GM12878 (cell line): ENCODE measurements around the gene PACS1. TPM values are rescaled to one million over a fixed set of nuclear protein-coding genes. Genes with fewer than 3 reads are reported as not detected.

Experiments
- ATF2 ChIP-seq: IDR thresholded peaks from 2 replicates; pipeline ENCODE4 v1.6.1; 2012; ENCODE audit warnings: low read length, inconsistent platforms
- CBFB ChIP-seq: IDR thresholded peaks from 2 replicates; pipeline ENCODE4 v1.6.1; 2016; ENCODE audit warnings: antibody characterized with exemption, low read depth
- ESRRA ChIP-seq: IDR thresholded peaks from 2 replicates; pipeline ENCODE4 v1.6.1; 2012; ENCODE audit warnings: mild to moderate bottlenecking, low read length, improper control_type of control experiment
- ETV6 ChIP-seq, 2 experiments: fragments of 450-650 bp in 1 of 2; IDR thresholded peaks in 1 of 2; conservative IDR thresholded peaks in 1 of 2; 2 replicates each; pipeline ENCODE4 v1.6.1; 2014; ENCODE audit warnings: antibody characterized with exemption in 1 of 2, borderline replicate concordance in 1 of 2, low read depth in 1 of 2, mild to moderate bottlenecking in 1 of 2, moderate library complexity in 1 of 2
- MEF2B ChIP-seq: fragments of 450-650 bp; IDR thresholded peaks from 2 replicates; pipeline ENCODE4 v1.6.1; 2018; ENCODE audit warnings: mild to moderate bottlenecking, moderate library complexity; ENCODE audit not compliant: partially characterized antibody, poor library complexity, severe bottlenecking
- MTA3 ChIP-seq: IDR thresholded peaks from 2 replicates; pipeline ENCODE4 v1.6.1; 2012; ENCODE audit warnings: low read length, inconsistent platforms, borderline replicate concordance
- NFYA ChIP-seq: IDR thresholded peaks from 2 replicates; pipeline ENCODE4 v1.6.1; 2011; ENCODE audit warnings: low read depth, mild to moderate bottlenecking, low read length, improper control_type of control experiment, borderline replicate concordance
- NR2F1 ChIP-seq: fragments of 450-650 bp; conservative IDR thresholded peaks from 2 replicates; pipeline ENCODE4 v1.6.1; 2017; ENCODE audit warnings: mild to moderate bottlenecking
- PML ChIP-seq: IDR thresholded peaks from 2 replicates; pipeline ENCODE4 v1.6.1; 2012; ENCODE audit warnings: low read length, inconsistent platforms
- POLR2AphosphoS2 ChIP-seq: IDR thresholded peaks from 2 replicates; pipeline ENCODE4 v1.6.1; 2011; ENCODE audit warnings: low read depth, mild to moderate bottlenecking, low read length, improper control_type of control experiment, moderate library complexity
- ZNF217 ChIP-seq: fragments of 450-650 bp; IDR thresholded peaks from 2 replicates; pipeline ENCODE4 v1.6.1; 2017; ENCODE audit warnings: antibody characterized with exemption, mild to moderate bottlenecking
- ZNF687 ChIP-seq: fragments of 450-650 bp; IDR thresholded peaks from 2 replicates; pipeline ENCODE4 v1.6.1; 2017; ENCODE audit warnings: mild to moderate bottlenecking, moderate library complexity
- polyA plus RNA-seq, 11 experiments: library from polyadenylated mRNA; depleted of rRNA in 4 of 11; unstranded in 6 of 11; stranded (reverse) in 5 of 11; fragments of >200 nt; fragmentation: Nextera tagmentation in 4 of 11; fragmentation: Illumina TruSeq in 1 of 11; extraction: Ambion mirVana in 4 of 11; extraction: Trizol in 1 of 11; gene quantifications; 1 replicate in 1 of 11; 2 replicates in 10 of 11; pipeline versions ENCODE4 v1.2.1 to v1.2.3, GENCODE V29; 2011 to 2016; ENCODE audit warnings: inconsistent platforms in 2 of 11, missing spikeins in 2 of 11, low read depth in 1 of 11
- total RNA-seq, 4 experiments: library from RNA; depleted of rRNA in 3 of 4; stranded (reverse); fragments of >200 nt in 3 of 4; fragmentation: Illumina TruSeq in 1 of 4; extraction: Trizol in 1 of 4; gene quantifications; 2 replicates each; pipeline versions ENCODE4 v1.2.1 to v1.2.3, GENCODE V29; 2013 to 2021
- TF ChIP-seq, protein P1 (sequence below): fragments of 450-650 bp; IDR thresholded peaks from 2 replicates; pipeline ENCODE4 v1.6.1; 2017; ENCODE audit warnings: mild to moderate bottlenecking, low read depth, inconsistent platforms; ENCODE audit not compliant: poor library complexity, severe bottlenecking
- TF ChIP-seq, protein P2 (sequence below): IDR thresholded peaks from 2 replicates; pipeline ENCODE4 v1.6.1; 2012; ENCODE audit warnings: improper control_type of control experiment, low read depth, low read length; ENCODE audit not compliant: insufficient replicate concordance

PACS1 gene
- total and polyA plus RNA-seq, 10 of the 15 experiments (the other 5 are each of a cell fraction or from before 2014, with no cell fraction given) = 1.1 to 74.3 (median 17.9) TPM

DNA sequence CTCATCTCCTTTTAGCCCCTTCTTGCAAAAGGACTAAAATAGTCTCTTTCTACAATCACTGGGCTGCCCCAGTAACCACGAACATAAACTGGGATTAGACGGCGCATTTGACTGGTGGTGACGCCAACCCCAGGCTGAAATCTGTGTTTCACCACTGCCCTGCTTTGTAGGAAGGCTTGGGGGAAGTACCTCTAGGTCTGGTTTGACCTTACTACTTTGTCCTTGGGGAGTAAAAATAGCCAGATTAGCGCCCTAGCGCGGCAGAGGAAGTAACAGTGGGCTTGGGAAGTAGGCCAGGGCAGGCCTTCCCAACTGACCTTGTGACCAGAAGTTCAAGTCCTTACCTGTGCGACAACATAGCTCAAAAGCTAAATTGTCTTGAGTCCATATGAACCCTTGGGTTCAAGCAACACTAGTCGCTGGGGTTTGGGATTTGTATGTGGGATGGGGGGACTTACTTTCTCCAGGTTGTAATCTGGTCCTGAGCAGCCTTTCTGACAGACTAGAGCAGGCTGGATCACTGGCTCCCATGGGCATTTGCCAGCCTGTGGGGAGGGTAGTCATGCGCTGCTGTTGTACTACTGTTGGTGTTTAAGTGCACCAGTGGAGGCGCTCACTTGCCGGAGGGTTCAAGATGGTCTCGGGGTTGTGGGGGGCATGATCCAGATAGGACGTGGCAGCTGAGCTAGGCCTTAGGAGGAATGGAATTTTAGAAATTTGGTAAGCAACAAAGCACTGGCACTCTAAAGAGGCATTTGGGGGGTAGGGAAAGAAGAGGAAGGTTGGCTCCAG, 953 bp upstream of the PACS1 start (continued):
- TF ChIP-seq ZNF687 (peak; percentile 16; the same call in 1 of the 2 replicates), PML (peak; percentile 27; the same call in 1 of the 2 replicates), MEF2B (peak; percentile 66), ZNF217 (no peak), ATF2 (0 out of 2 replicates have a peak, but pooled peaks have one; percentile 26), ETV6 (conservative IDR thresholded peaks at IDR 0.05 in 1 of 2, IDR thresholded peaks at IDR 0.05 in 1 of 2; ENCODE audit: borderline replicate concordance in 1 of 2, low read depth in 1 of 2) (peak in 1 of 2 experiments; percentile 10; a peak in 1 of 4 replicates), NR2F1 (peak; percentile 61), ESRRA (peak; percentile 83; the same call in 1 of the 2 replicates), MTA3 (peak; percentile 73; the same call in 1 of the 2 replicates), NFYA (no peak), POLR2AphosphoS2 (no peak), CBFB (peak; percentile 13; the same call in 1 of the 2 replicates)
- TF ChIP-seq, protein P1, sequence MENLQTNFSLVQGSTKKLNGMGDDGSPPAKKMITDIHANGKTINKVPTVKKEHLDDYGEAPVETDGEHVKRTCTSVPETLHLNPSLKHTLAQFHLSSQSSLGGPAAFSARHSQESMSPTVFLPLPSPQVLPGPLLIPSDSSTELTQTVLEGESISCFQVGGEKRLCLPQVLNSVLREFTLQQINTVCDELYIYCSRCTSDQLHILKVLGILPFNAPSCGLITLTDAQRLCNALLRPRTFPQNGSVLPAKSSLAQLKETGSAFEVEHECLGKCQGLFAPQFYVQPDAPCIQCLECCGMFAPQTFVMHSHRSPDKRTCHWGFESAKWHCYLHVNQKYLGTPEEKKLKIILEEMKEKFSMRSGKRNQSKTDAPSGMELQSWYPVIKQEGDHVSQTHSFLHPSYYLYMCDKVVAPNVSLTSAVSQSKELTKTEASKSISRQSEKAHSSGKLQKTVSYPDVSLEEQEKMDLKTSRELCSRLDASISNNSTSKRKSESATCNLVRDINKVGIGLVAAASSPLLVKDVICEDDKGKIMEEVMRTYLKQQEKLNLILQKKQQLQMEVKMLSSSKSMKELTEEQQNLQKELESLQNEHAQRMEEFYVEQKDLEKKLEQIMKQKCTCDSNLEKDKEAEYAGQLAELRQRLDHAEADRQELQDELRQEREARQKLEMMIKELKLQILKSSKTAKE = peak; percentile 59
- TF ChIP-seq, protein P2, sequence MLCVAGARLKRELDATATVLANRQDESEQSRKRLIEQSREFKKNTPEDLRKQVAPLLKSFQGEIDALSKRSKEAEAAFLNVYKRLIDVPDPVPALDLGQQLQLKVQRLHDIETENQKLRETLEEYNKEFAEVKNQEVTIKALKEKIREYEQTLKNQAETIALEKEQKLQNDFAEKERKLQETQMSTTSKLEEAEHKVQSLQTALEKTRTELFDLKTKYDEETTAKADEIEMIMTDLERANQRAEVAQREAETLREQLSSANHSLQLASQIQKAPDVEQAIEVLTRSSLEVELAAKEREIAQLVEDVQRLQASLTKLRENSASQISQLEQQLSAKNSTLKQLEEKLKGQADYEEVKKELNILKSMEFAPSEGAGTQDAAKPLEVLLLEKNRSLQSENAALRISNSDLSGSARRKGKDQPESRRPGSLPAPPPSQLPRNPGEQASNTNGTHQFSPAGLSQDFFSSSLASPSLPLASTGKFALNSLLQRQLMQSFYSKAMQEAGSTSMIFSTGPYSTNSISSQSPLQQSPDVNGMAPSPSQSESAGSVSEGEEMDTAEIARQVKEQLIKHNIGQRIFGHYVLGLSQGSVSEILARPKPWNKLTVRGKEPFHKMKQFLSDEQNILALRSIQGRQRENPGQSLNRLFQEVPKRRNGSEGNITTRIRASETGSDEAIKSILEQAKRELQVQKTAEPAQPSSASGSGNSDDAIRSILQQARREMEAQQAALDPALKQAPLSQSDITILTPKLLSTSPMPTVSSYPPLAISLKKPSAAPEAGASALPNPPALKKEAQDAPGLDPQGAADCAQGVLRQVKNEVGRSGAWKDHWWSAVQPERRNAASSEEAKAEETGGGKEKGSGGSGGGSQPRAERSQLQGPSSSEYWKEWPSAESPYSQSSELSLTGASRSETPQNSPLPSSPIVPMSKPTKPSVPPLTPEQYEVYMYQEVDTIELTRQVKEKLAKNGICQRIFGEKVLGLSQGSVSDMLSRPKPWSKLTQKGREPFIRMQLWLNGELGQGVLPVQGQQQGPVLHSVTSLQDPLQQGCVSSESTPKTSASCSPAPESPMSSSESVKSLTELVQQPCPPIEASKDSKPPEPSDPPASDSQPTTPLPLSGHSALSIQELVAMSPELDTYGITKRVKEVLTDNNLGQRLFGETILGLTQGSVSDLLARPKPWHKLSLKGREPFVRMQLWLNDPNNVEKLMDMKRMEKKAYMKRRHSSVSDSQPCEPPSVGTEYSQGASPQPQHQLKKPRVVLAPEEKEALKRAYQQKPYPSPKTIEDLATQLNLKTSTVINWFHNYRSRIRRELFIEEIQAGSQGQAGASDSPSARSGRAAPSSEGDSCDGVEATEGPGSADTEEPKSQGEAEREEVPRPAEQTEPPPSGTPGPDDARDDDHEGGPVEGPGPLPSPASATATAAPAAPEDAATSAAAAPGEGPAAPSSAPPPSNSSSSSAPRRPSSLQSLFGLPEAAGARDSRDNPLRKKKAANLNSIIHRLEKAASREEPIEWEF = no peak
